Endodermal cell (in vitro differentiated cells): Measurements from ENCODE around the gene RRAGC. TPM values are rescaled to one million over a fixed set of nuclear protein-coding genes. Genes with fewer than 3 reads are reported as not detected.

Experiments
- DNase-seq: peaks from one replicate; pipeline ENCODE4 v3.0.0-alpha.2; 2017
- H3K27ac ChIP-seq: 2 replicates; pipeline ENCODE4 v1.5.1; 2013; ENCODE audit warnings: mild to moderate bottlenecking, low read depth, low read length, moderate library complexity
- H3K27me3 ChIP-seq: 2 replicates; pipeline ENCODE4 v1.6.1; 2013; ENCODE audit warnings: mild to moderate bottlenecking, low read length, moderate library complexity; ENCODE audit not compliant: insufficient read depth, control insufficient read depth, poor library complexity, severe bottlenecking
- H3K36me3 ChIP-seq: 2 replicates; pipeline ENCODE4 v1.7.0; 2013; ENCODE audit warnings: mild to moderate bottlenecking, low read length, moderate library complexity; ENCODE audit not compliant: control insufficient read depth, insufficient read depth
- H3K4me1 ChIP-seq: one replicate; pipeline ENCODE4 v1.7.0; 2013; ENCODE audit warnings: low read length; ENCODE audit not compliant: control insufficient read depth, insufficient read depth
- H3K4me3 ChIP-seq: 2 replicates; pipeline ENCODE4 v1.5.1; 2013; ENCODE audit warnings: mild to moderate bottlenecking, low read length, moderate library complexity
- H3K9ac ChIP-seq: 2 replicates; pipeline ENCODE4 v1.6.1; 2013; ENCODE audit warnings: mild to moderate bottlenecking, low read length, moderate library complexity; ENCODE audit not compliant: poor library complexity, severe bottlenecking; ENCODE audit errors: extremely low read depth
- H3K9me3 ChIP-seq: 2 replicates; pipeline ENCODE4 v1.6.1; 2013; ENCODE audit warnings: mild to moderate bottlenecking, low read length, moderate library complexity; ENCODE audit not compliant: control insufficient read depth
- H3K27ac Mint-ChIP-seq: 2 replicates; pipeline ENCODE4 v1.8.0; 2020; ENCODE audit warnings: mixed read lengths
- H3K27me3 Mint-ChIP-seq: 2 replicates; pipeline ENCODE4 v1.8.0; 2021; ENCODE audit warnings: mild to moderate bottlenecking, mixed read lengths; ENCODE audit not compliant: insufficient read depth
- H3K36me3 Mint-ChIP-seq: 2 replicates; pipeline ENCODE4 v1.8.0; 2020; ENCODE audit warnings: low read depth, mixed read lengths
- H3K4me1 Mint-ChIP-seq: 2 replicates; pipeline ENCODE4 v1.8.0; 2020; ENCODE audit warnings: mixed read lengths
- H3K4me3 Mint-ChIP-seq: 2 replicates; pipeline ENCODE4 v1.8.0; 2020; ENCODE audit warnings: mild to moderate bottlenecking, moderate library complexity, mixed read lengths
- H3K9me3 Mint-ChIP-seq: 2 replicates; pipeline ENCODE4 v1.8.0; 2020; ENCODE audit warnings: mild to moderate bottlenecking, mixed read lengths
- CTCF ChIP-seq: fragments of 200-600 bp; sonication (generic); conservative IDR thresholded peaks from 2 replicates; pipeline ENCODE4 v1.5.0; 2021; ENCODE audit warnings: antibody characterized with exemption, mild to moderate bottlenecking
- WGBS, 2 experiments: methylation state at CpG; one replicate each; pipeline versions ENCODE4 v1.1.5 to v1.1.7; 2013; ENCODE audit warnings: missing lambda C conversion rate in 2 of 2, mixed read lengths in 1 of 2; ENCODE audit not compliant: insufficient coverage in 1 of 2, insufficient read length in 1 of 2; 5-methylcytosine and 5-hydroxymethylcytosine counted together
- total RNA-seq, 2 donors: library from RNA; stranded (reverse); fragmentation: NEBNext Ultra II Directional in 1 of 2; extraction: Animal tissue kit (Norgen Biotek cat#: 25700) in 1 of 2; gene quantifications; 2 replicates in 1 of 2; 3 replicates in 1 of 2; pipeline ENCODE4 v1.2.1, GENCODE V29; 2021

The RRAGC gene
- total RNA-seq, 2 donors from 2014 or later, result 23.0 to 33.2 TPM

- no peak overlapping the region for H3K4me3 Mint-ChIP-seq
- H3K36me3 Mint-ChIP-seq, result no peaks in the 10 kb centered on the region
- DNase-seq, result no peak
- Histone ChIP-seq H3K4me3 (no peak overlapping the region), H3K27ac (no peak overlapping the region), H3K9me3 (no peaks in the 10 kb centered on the region), H3K4me1 (no peaks in the 10 kb centered on the region), H3K27me3 (peaks cover 91% of the 10 kb centered on the region), H3K36me3 (no peaks in the 10 kb centered on the region), H3K9ac (no peak overlapping the region)
- H3K9me3 Mint-ChIP-seq, result no peaks in the 10 kb centered on the region
- H3K27me3 Mint-ChIP-seq, result peaks cover 95% of the 10 kb centered on the region
- H3K27ac Mint-ChIP-seq, result no peak overlapping the region
- no peak for TF ChIP-seq CTCF
- 82 to 100% methylated on average over 1 of the region's 1 CpG for WGBS, 2 experiments
- H3K4me1 Mint-ChIP-seq, result peaks cover 11% of the 10 kb centered on the region
Observed at GRCh38 chr1:38806090-38806489, 53.5 kb downstream of the RRAGC start.

GRCh38 chr1:38805036-38805435 is 54.5 kb downstream of the RRAGC start:
- 75 to 76% methylated on average over 6 to 8 of the region's 8 CpGs for WGBS, 2 experiments
- H3K4me1 ChIP-seq, result no peaks in the 10 kb centered on the region
- no peaks in the 10 kb centered on the region for H3K9me3 ChIP-seq
- no peaks in the 10 kb centered on the region for H3K9me3 Mint-ChIP-seq
- no peak overlapping the region for H3K4me3 ChIP-seq
- no peak overlapping the region for H3K9ac ChIP-seq
- no peak for DNase-seq
- H3K36me3 ChIP-seq, result no peaks in the 10 kb centered on the region
- peak overlapping the region; percentile 55 for H3K4me3 Mint-ChIP-seq
- peaks cover 93% of the 10 kb centered on the region for H3K27me3 Mint-ChIP-seq
- peaks cover 80% of the 10 kb centered on the region for H3K27me3 ChIP-seq
- no peaks in the 10 kb centered on the region for H3K36me3 Mint-ChIP-seq
- H3K4me1 Mint-ChIP-seq, result peaks cover 9% of the 10 kb centered on the region
- H3K27ac ChIP-seq, result no peak overlapping the region
- H3K27ac Mint-ChIP-seq, result no peak overlapping the region
- no peak for TF ChIP-seq CTCF

GRCh38 chr1:38804062-38804886 is 55.3 kb downstream of the RRAGC start:
- Histone ChIP-seq H3K9ac (no peak overlapping the region), H3K27ac (no peak overlapping the region), H3K27me3 (peaks cover 81% of the 10 kb centered on the region), H3K36me3 (no peaks in the 10 kb centered on the region), H3K4me1 (no peaks in the 10 kb centered on the region), H3K9me3 (peaks cover 5% of the 10 kb centered on the region), H3K4me3 (peak overlapping the region; percentile 73)
- Mint-ChIP-seq H3K9me3 (no peaks in the 10 kb centered on the region), H3K27ac (no peak overlapping the region), H3K27me3 (peaks cover 94% of the 10 kb centered on the region), H3K4me3 (peak overlapping the region; percentile 55), H3K4me1 (peaks cover 10% of the 10 kb centered on the region), H3K36me3 (no peaks in the 10 kb centered on the region)
- WGBS, 2 experiments, result 4 to 9% methylated on average over 25 to 72 of the region's 81 CpGs
- DNase-seq, result peak; percentile 83
- no peak for TF ChIP-seq CTCF
